ENCODE measurements around the gene ADI1.

DNA sequence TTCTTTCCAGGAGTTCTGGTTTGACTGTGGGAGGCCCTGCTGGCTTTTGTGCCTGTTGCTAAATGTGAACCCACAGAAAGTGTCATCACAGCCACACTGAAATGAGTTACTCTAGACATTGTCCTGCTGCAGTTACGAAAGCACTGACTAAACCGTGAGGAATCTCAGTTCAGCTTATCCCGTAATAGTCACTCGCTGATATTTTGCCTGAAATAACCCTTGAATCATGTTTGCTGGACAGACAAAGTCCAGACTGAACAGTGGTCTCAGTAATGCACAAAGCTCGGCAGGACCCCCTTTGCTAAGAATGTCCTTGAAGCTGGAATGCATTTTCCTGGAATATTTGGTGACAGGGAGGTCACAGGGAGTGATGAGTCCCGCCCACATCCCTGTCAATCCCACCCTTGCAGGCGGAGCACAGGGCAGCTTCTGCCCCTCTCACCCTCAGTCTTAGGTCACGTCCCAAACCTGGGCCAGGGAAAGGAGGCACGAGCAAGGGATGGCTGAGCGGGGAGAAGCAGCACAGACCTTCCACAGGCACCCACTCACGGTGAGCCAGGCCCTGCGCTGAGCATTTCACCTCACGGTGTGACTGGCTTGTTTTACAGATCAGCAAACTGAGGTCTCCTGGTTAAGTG, 53.4 kb downstream of the ADI1 start:
- TF ChIP-seq POLR2AphosphoS5 (IDR thresholded peaks at IDR 0.05; ENCODE audit: low read depth, low read length) (no peak), RFX5 (IDR thresholded peaks at IDR 0.05; ENCODE audit: borderline replicate concordance, low read depth, low read length) (no peak), SIN3A (conservative IDR thresholded peaks at IDR 0.05 in 1 of 2, IDR thresholded peaks at IDR 0.05 in 1 of 2; ENCODE audit: low read depth in 1 of 2, low read length in 2 of 2) (no peak)

Measured in H1 (cell line).